ENCODE measurements around the gene CYP2B6. TPM values are rescaled to one million over a fixed set of nuclear protein-coding genes. Genes with fewer than 3 reads are reported as not detected.

CYP2B6 gene
- polyA plus RNA-seq, 3 donors, result not detected

DNA sequence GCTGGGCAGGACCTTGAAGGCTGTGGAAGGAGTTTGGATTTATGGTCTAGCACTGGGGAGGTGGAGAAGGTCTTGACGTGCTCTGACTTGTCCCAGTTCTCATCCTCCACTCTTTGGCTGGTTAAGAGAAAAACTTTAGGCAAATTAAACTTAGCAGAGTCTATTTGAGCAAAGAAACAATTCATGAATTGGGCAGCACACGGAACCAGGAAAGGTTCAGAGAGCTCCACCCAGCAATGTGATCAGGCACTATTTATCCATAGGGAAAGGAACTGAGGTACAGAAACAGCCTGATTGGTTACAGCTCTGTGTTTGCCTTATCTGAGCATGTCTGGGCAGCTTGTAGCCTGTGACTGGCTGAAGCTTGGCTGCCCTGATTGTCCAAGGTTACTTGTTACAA is 45.4 kb upstream of the CYP2B6 start:
- no peak overlapping the region for H3K4me3 Mint-ChIP-seq
- DNase-seq, result no peak
- H3K4me2 ChIP-seq (replicated peaks; ENCODE audit: extremely low read depth, low read length, poor library complexity, severe bottlenecking), result no peak overlapping the region
- H3K27ac Mint-ChIP-seq, result no peak overlapping the region
- peaks cover 5 to 22% (median 5%) of the 10 kb centered on the region in 3 donors for H3K27me3 Mint-ChIP-seq (ENCODE audit: low read depth in 3 of 3)
- no peaks in the 10 kb centered on the region for H3K79me2 ChIP-seq (ENCODE audit: insufficient read depth, low read length)
- H4K20me1 ChIP-seq (ENCODE audit: insufficient read depth, low read length), result no peaks in the 10 kb centered on the region
- no peaks in the 10 kb centered on the region for H3K4me1 ChIP-seq (ENCODE audit: control insufficient read depth in 1 of 2, insufficient read depth in 2 of 2, low read length in 2 of 2)
- no peak overlapping the region for H3K27ac ChIP-seq (ENCODE audit: low read depth in 1 of 2, low read length in 2 of 2)
- no peak overlapping the region for H3K9ac ChIP-seq (ENCODE audit: insufficient read depth, low read length, poor library complexity, severe bottlenecking)
- no peak overlapping the region for H2AFZ ChIP-seq (ENCODE audit: insufficient read depth, low read depth, low read length, poor library complexity, severe bottlenecking)
- intact Hi-C loops (cut with micrococcal nuclease), result no loop called here
- H3K9me3 ChIP-seq (replicated peaks in 1 of 2; ENCODE audit: control insufficient read depth in 1 of 2, insufficient read depth in 1 of 2, low read length in 2 of 2), result no peaks in the 10 kb centered on the region
- peaks cover 0 to 9% (median 0%) of the 10 kb centered on the region in 7 donors for H3K9me3 Mint-ChIP-seq
- no peaks in the 10 kb centered on the region for H3K36me3 ChIP-seq (replicated peaks in 1 of 2; ENCODE audit: control insufficient read depth in 1 of 2, insufficient read depth in 2 of 2, low read length in 2 of 2)
- no peaks in the 10 kb centered on the region for H3K36me3 Mint-ChIP-seq
- 83% methylated on average over 2 of the region's 2 CpGs for WGBS (ENCODE audit: insufficient coverage)
- H3K27me3 ChIP-seq (ENCODE audit: control insufficient read depth in 2 of 2, insufficient read depth in 2 of 2, low read length in 2 of 2), result no peaks in the 10 kb centered on the region
- TF ChIP-seq, protein P1, sequence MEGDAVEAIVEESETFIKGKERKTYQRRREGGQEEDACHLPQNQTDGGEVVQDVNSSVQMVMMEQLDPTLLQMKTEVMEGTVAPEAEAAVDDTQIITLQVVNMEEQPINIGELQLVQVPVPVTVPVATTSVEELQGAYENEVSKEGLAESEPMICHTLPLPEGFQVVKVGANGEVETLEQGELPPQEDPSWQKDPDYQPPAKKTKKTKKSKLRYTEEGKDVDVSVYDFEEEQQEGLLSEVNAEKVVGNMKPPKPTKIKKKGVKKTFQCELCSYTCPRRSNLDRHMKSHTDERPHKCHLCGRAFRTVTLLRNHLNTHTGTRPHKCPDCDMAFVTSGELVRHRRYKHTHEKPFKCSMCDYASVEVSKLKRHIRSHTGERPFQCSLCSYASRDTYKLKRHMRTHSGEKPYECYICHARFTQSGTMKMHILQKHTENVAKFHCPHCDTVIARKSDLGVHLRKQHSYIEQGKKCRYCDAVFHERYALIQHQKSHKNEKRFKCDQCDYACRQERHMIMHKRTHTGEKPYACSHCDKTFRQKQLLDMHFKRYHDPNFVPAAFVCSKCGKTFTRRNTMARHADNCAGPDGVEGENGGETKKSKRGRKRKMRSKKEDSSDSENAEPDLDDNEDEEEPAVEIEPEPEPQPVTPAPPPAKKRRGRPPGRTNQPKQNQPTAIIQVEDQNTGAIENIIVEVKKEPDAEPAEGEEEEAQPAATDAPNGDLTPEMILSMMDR (IDR thresholded peaks at IDR 0.05), result no peak
- H3K4me3 ChIP-seq (replicated peaks in 1 of 3; ENCODE audit: low read depth in 2 of 3, low read length in 3 of 3), result no peak overlapping the region
- no peaks in the 10 kb centered on the region for H3K4me1 Mint-ChIP-seq

DNA sequence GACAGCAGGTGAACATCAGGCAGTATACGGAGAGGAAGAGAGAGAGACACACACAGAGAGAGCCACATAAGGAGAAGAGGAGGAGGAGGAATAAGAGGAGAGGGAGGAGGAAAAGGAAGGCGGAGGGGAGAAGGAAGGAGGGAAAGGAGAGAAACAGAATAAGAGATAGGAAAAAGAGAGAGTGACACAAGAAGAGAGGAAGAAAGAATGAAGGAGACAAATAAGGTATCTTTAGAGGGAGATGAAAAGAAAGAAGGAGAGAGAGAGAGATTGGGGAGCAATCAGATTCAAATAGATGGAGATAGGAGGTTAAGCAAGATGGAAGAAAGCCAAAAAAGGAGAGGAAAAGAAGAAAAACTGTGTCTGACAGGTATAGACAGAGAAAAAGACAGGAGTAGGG is 44.0 kb upstream of the CYP2B6 start:
- Histone ChIP-seq H3K79me2 (ENCODE audit: insufficient read depth, low read length) (no peaks in the 10 kb centered on the region), H3K4me3 (replicated peaks in 1 of 3; ENCODE audit: low read depth in 2 of 3, low read length in 3 of 3) (no peak overlapping the region), H4K20me1 (ENCODE audit: insufficient read depth, low read length) (no peaks in the 10 kb centered on the region), H3K9ac (ENCODE audit: insufficient read depth, low read length, poor library complexity, severe bottlenecking) (no peak overlapping the region), H3K36me3 (replicated peaks in 1 of 2; ENCODE audit: control insufficient read depth in 1 of 2, insufficient read depth in 2 of 2, low read length in 2 of 2) (no peaks in the 10 kb centered on the region), H3K27me3 (ENCODE audit: control insufficient read depth in 2 of 2, insufficient read depth in 2 of 2, low read length in 2 of 2) (no peaks in the 10 kb centered on the region), H3K27ac (ENCODE audit: low read depth in 1 of 2, low read length in 2 of 2) (no peak overlapping the region), H3K4me2 (replicated peaks; ENCODE audit: extremely low read depth, low read length, poor library complexity, severe bottlenecking) (no peak overlapping the region), H3K9me3 (replicated peaks in 1 of 2; ENCODE audit: control insufficient read depth in 1 of 2, insufficient read depth in 1 of 2, low read length in 2 of 2) (peaks cover 0 to 1% of the 10 kb centered on the region in 2 donors), H3K4me1 (ENCODE audit: control insufficient read depth in 1 of 2, insufficient read depth in 2 of 2, low read length in 2 of 2) (no peaks in the 10 kb centered on the region), H2AFZ (ENCODE audit: insufficient read depth, low read depth, low read length, poor library complexity, severe bottlenecking) (no peak overlapping the region)
- H3K4me1 Mint-ChIP-seq, result no peaks in the 10 kb centered on the region
- H3K4me3 Mint-ChIP-seq, result no peak overlapping the region
- intact Hi-C loops (cut with micrococcal nuclease), result no loop called here
- H3K27me3 Mint-ChIP-seq (ENCODE audit: low read depth in 3 of 3), result peaks cover 5 to 22% (median 5%) of the 10 kb centered on the region in 3 donors
- no peaks in the 10 kb centered on the region for H3K36me3 Mint-ChIP-seq
- no peak for DNase-seq
- no peak overlapping the region for H3K27ac Mint-ChIP-seq
- 88% methylated on average over 2 of the region's 2 CpGs for WGBS (ENCODE audit: insufficient coverage)
- TF ChIP-seq, protein P1 (IDR thresholded peaks at IDR 0.05), result no peak
- peaks cover 0 to 13% (median 7%) of the 10 kb centered on the region in 7 donors for H3K9me3 Mint-ChIP-seq
